A549 (cell line): Measurements from ENCODE around the gene INPP5A. TPM values are rescaled to one million over a fixed set of nuclear protein-coding genes. Genes with fewer than 3 reads are reported as not detected.

Experiments used
- ATAC-seq, 2 experiments: fragments of 200-7000 bp in 1 of 2; fragments of >200 bp in 1 of 2; cut with Nextera tagmentation in 1 of 2; cut with Tn5 transposase in 1 of 2; 3 replicates each; pipeline versions ENCODE4 v1.8.0 to v1.9.1; 2018 to 2020; ENCODE audit warnings: mild to moderate bottlenecking in 1 of 2, moderate library complexity in 1 of 2
- CTCF ChIA-PET: fragments of 300-600 bp; sonication (Branson Sonifier 250); formaldehyde crosslinking; extraction: SDS; loops from one replicate; lab custom pipeline; 2021; ENCODE audit warnings: antibody characterized with exemption, inconsistent platforms; lab: Yijun Ruan, JAX
- POLR2A ChIA-PET: fragments of 350-600 bp; formaldehyde crosslinking; extraction: SDS; loops from one replicate; lab custom pipeline; 2021; ENCODE audit warnings: antibody characterized with exemption, inconsistent platforms; lab: Yijun Ruan, JAX
- DNase-seq, 2 experiments: peaks; one replicate each; pipeline versions ENCODE4 v3.0.0 to v3.0.0-alpha.2; 2011 to 2016; ENCODE audit warnings: low read depth in 1 of 2, low spot score in 1 of 2
- FAIRE-seq: peaks from 2 replicates; lab custom pipeline; 2011; peaks lifted over from hg19 to GRCh38; lab: Jason Lieb, UNC
- H3K27ac ChIP-seq, 2 experiments: fragments of >200 bp; sonication (Bioruptor Twin); formaldehyde crosslinking; 3 replicates each; pipeline ENCODE4 v1.5.1; 2016 to 2017
- H3K4me1 ChIP-seq: fragments of >200 bp; sonication (Bioruptor Twin); formaldehyde crosslinking; 3 replicates; pipeline ENCODE4 v1.6.1; 2016
- H3K4me2 ChIP-seq: fragments of >200 bp; sonication (Bioruptor Twin); formaldehyde crosslinking; 3 replicates; pipeline ENCODE4 v1.6.1; 2016
- H3K4me3 ChIP-seq: fragments of >200 bp; sonication (Bioruptor Twin); formaldehyde crosslinking; 3 replicates; pipeline ENCODE4 v1.5.1; 2016
- H3K9me3 ChIP-seq: fragments of >200 bp; sonication (Bioruptor Twin); formaldehyde crosslinking; 3 replicates; pipeline ENCODE4 v1.6.1; 2016
- BCL3 ChIP-seq: fragments of >200 bp; sonication (Bioruptor Twin); formaldehyde crosslinking; IDR thresholded peaks from 3 replicates; pipeline ENCODE4 v1.6.1; 2016
- BHLHE40 ChIP-seq: IDR thresholded peaks from 2 replicates; pipeline ENCODE4 v1.6.1; 2012; ENCODE audit warnings: low read depth, low read length, inconsistent platforms
- CBX2 ChIP-seq: fragments of 200-600 bp; sonication (generic); IDR thresholded peaks from 2 replicates; pipeline ENCODE4 v1.6.1; 2016; ENCODE audit warnings: low read depth, mild to moderate bottlenecking, borderline replicate concordance
- CBX8 ChIP-seq: fragments of 200-600 bp; sonication (generic); IDR thresholded peaks from 2 replicates; pipeline ENCODE4 v1.6.1; 2016
- CHD4 ChIP-seq: fragments of 200-600 bp; sonication (generic); IDR thresholded peaks from 2 replicates; pipeline ENCODE4 v1.6.1; 2016; ENCODE audit warnings: antibody characterized with exemption, mild to moderate bottlenecking, borderline replicate concordance
- EP300 ChIP-seq, 2 experiments: fragments of >200 bp; sonication (Bioruptor Twin); formaldehyde crosslinking; IDR thresholded peaks; 2 replicates in 1 of 2; 3 replicates in 1 of 2; pipeline ENCODE4 v1.6.1; 2016 to 2017
- ESRRA ChIP-seq: fragments of 150-350 bp; IDR thresholded peaks from 2 replicates; pipeline ENCODE4 v1.6.1; 2014; ENCODE audit warnings: mild to moderate bottlenecking, low read length, borderline replicate concordance
- FOSL2 ChIP-seq, 2 experiments: fragments of 450-650 bp in 1 of 2; fragments of >200 bp in 1 of 2; sonication (Bioruptor Twin) in 1 of 2; formaldehyde crosslinking; IDR thresholded peaks; 2 replicates each; pipeline versions ENCODE4 v1.5.0 to v1.6.1; 2016 to 2020; ENCODE audit warnings: mild to moderate bottlenecking in 1 of 2, moderate library complexity in 1 of 2
- GATA3 ChIP-seq: IDR thresholded peaks from 2 replicates; pipeline ENCODE4 v1.6.1; 2012; ENCODE audit warnings: borderline replicate concordance
- HDAC2 ChIP-seq: fragments of 200-600 bp; sonication (generic); IDR thresholded peaks from 2 replicates; pipeline ENCODE4 v1.6.1; 2016
- HEYL ChIP-seq: fragments of 250-450 bp; sonication (Bioruptor Pico); IDR thresholded peaks from 2 replicates; pipeline ENCODE4 v1.8.0; 2021; ENCODE audit warnings: mild to moderate bottlenecking, moderate library complexity
- HOXB5 ChIP-seq: fragments of 250-450 bp; sonication (Bioruptor Pico); IDR thresholded peaks from 2 replicates; pipeline ENCODE4 v1.5.0; 2020; ENCODE audit warnings: mild to moderate bottlenecking, moderate library complexity
- KDM5A ChIP-seq: fragments of 200-600 bp; sonication (generic); IDR thresholded peaks from 2 replicates; pipeline ENCODE4 v1.6.1; 2016; ENCODE audit warnings: antibody characterized with exemption, mild to moderate bottlenecking
- MAFK ChIP-seq: fragments of 450-650 bp; IDR thresholded peaks from 2 replicates; pipeline ENCODE4 v1.6.1; 2014; ENCODE audit not compliant: partially characterized antibody
- MAZ ChIP-seq: fragments of 150-350 bp; IDR thresholded peaks from 2 replicates; pipeline ENCODE4 v1.6.1; 2014; ENCODE audit warnings: antibody characterized with exemption, low read depth, low read length, borderline replicate concordance
- NPAS2 ChIP-seq: fragments of 250-450 bp; sonication (Bioruptor Pico); IDR thresholded peaks from 2 replicates; pipeline ENCODE4 v1.8.0; 2022; ENCODE audit warnings: mild to moderate bottlenecking, moderate library complexity, borderline replicate concordance
- RARB ChIP-seq: fragments of 250-450 bp; sonication (Bioruptor Pico); IDR thresholded peaks from 2 replicates; pipeline ENCODE4 v1.8.0; 2021; ENCODE audit warnings: mild to moderate bottlenecking, moderate library complexity
- RCOR1 ChIP-seq: fragments of 150-350 bp; IDR thresholded peaks from 2 replicates; pipeline ENCODE4 v1.6.1; 2014; ENCODE audit warnings: antibody characterized with exemption, low read length, low read depth
- SREBF2 ChIP-seq: fragments of 450-650 bp; IDR thresholded peaks from 2 replicates; pipeline ENCODE4 v1.6.1; 2014; ENCODE audit warnings: mild to moderate bottlenecking, moderate library complexity
- TFCP2L1 ChIP-seq: fragments of 250-450 bp; sonication (Bioruptor Pico); IDR thresholded peaks from 2 replicates; pipeline ENCODE4 v1.5.0; 2021; ENCODE audit warnings: mild to moderate bottlenecking
- USF2 ChIP-seq: fragments of 450-650 bp; IDR thresholded peaks from 2 replicates; pipeline ENCODE4 v1.6.1; 2014; ENCODE audit warnings: antibody characterized with exemption
- WGBS: methylation state at CpG from one replicate; pipeline ENCODE4 v1.1.6; 2017; ENCODE audit errors: missing lambda C conversion rate; 5-methylcytosine and 5-hydroxymethylcytosine counted together
- polyA plus RNA-seq, 4 experiments: library from polyadenylated mRNA; depleted of rRNA in 3 of 4; stranded (reverse); fragments of >200 nt; fragmentation: RNase III in 1 of 4; extraction: RNeasy Plus Mini Kit Qiagen cat#74134 plus additional on column Dnase treatment in 1 of 4; gene quantifications; 2 replicates in 3 of 4; 3 replicates in 1 of 4; pipeline ENCODE4 v1.2.3, GENCODE V29; 2011 to 2017

Gene INPP5A
- polyA plus RNA-seq, 2 of the 4 experiments (the other 2 are of a cell fraction), result 13.7 to 15.1 TPM

DNA sequence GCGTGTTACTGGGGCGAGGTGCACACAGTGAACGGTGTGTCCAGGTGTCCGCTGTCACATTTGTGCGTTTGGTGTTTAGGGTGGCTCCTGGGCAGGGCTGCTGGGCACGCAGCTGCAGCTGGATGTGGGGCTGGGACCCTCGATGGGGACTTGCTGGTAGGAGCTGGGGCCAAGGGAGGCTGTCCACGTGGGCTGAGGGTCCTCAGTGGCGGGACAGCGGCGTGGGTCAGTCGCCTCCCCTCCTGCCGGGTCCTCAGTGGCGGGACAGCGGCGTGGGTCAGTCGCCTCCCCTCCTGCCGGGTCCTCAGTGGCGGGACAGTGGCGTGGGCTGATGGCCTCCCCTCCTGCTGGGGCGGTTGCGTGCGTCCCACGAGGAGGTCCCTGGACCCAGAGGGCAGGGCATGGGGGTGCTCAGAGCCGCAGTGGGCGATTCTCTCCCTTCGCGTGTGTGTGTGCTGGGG, 68.5 kb downstream of the INPP5A start:
- ChIA-PET POLR2A (no interaction called here), CTCF (interaction anchor here (0.7 kb wide), 1 partner anchor 292 kb away, joined by 3 read pairs; no protein-coding TSS in a partner anchor)
- WGBS, result 89% methylated on average over 20 of the region's 28 CpGs
- TF ChIP-seq MAFK (no peak), BCL3 (no peak), RCOR1 (no peak), USF2 (no peak), RARB (CRISPR knock-in tag) (no peak), HDAC2 (no peak), HEYL (CRISPR knock-in tag) (no peak), ESRRA (no peak), HOXB5 (no peak), CHD4 (no peak), EP300 (IDR thresholded peaks at IDR 0.05) (no peak), KDM5A (no peak)
- no peak overlapping the region for H3K4me2 ChIP-seq
- H3K9me3 ChIP-seq, result peaks cover 3% of the 10 kb centered on the region; the same call in 1 of the 3 replicates
- H3K4me3 ChIP-seq, result no peak overlapping the region
- ATAC-seq (no peak), DNase-seq (no peak), FAIRE-seq (no peak)
- H3K27ac ChIP-seq, result no peak overlapping the region
- H3K4me1 ChIP-seq, result no peaks in the 10 kb centered on the region

GRCh38 chr10:132606536-132607316, 69.1 kb downstream of the INPP5A start:
- DNase-seq (no peak), ATAC-seq (no peak), FAIRE-seq (no peak)
- no peak overlapping the region for H3K27ac ChIP-seq
- H3K9me3 ChIP-seq, result no peaks in the 10 kb centered on the region
- H3K4me3 ChIP-seq, result no peak overlapping the region
- H3K4me2 ChIP-seq, result no peak overlapping the region
- no peaks in the 10 kb centered on the region for H3K4me1 ChIP-seq
- 92% methylated on average over 36 of the region's 40 CpGs for WGBS
- TF ChIP-seq HOXB5 (no peak), BHLHE40 (no peak), ESRRA (no peak)
- TF ChIP-seq, all 56 proteins: peak for 0
- POLR2A ChIA-PET, result no interaction called here
- CTCF ChIA-PET, result interaction anchor here (0.7 to 1.7 kb wide), 3 partner anchors 148 to 291 kb away, joined by 3 to 4 read pairs (median 3); no protein-coding TSS in a partner anchor

DNA sequence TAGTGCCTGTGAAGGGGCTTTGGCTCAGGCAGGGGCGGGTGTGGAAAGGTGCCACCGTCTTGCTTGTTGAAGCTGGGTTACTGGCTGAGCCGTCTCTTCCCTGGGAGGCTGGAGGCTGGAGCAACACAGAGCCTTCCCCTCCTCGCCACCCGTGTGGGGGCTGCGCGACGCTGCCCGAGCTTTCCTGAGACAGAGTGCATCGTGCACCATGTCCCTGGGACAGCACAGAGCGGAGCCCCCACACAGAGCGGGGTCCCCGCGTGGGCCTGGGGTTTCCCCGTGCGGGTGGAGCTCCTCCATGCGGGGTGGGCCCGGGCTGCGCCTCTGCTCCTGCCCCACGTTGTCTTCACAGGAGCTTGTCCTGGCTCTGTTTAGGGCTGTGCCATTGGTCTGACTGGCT, 69.9 kb downstream of the INPP5A start:
- ATAC-seq, result peak in 1 of 2 experiments; percentile 31; a peak in 3 of 6 replicates
- no peaks in the 10 kb centered on the region for H3K4me1 ChIP-seq
- WGBS, result 92% methylated on average over 19 of the region's 20 CpGs
- H3K27ac ChIP-seq, result no peak overlapping the region
- H3K4me2 ChIP-seq, result no peak overlapping the region
- no peak for FAIRE-seq
- ChIA-PET POLR2A (no interaction called here), CTCF (interaction anchor here (1.3 to 1.7 kb wide), 2 partner anchors 149 to 154 kb away, joined by 3 to 4 read pairs; no protein-coding TSS in a partner anchor)
- no peaks in the 10 kb centered on the region for H3K9me3 ChIP-seq
- no peak for TF ChIP-seq MAZ
- TF ChIP-seq CBX2, result no peak
- TF ChIP-seq SREBF2, result no peak
- no peak for TF ChIP-seq FOSL2 (IDR thresholded peaks at IDR 0.05)
- no peak for TF ChIP-seq FOSL2 (CRISPR knock-in tag; IDR thresholded peaks at IDR 0.05)
- TF ChIP-seq GATA3, result no peak
- no peak for TF ChIP-seq TFCP2L1
- no peak for TF ChIP-seq BHLHE40
- no peak for TF ChIP-seq BCL3
- no peak for TF ChIP-seq NPAS2
- TF ChIP-seq RARB (CRISPR knock-in tag), result no peak
- TF ChIP-seq CBX8, result no peak
- TF ChIP-seq RCOR1, result no peak
- no peak overlapping the region for H3K4me3 ChIP-seq
- no peak for DNase-seq
